Right atrium auricular region (tissue), 2 donors: Measurements from ENCODE around the gene SCN1A. TPM values are rescaled to one million over a fixed set of nuclear protein-coding genes. Genes with fewer than 3 reads are reported as not detected.
"Not testable (repeated sequence)": the region's sequence is repeated elsewhere in the genome, so short reads cannot be mapped to it uniquely, and the experiment has no call there.

Source experiments
- DNase-seq: peaks from one replicate; pipeline ENCODE4 v3.0.0-alpha.2; 2019; ENCODE audit warnings: low spot score
- H3K27ac ChIP-seq, 2 donors: fragments of 200-600 bp; sonication (generic); 1 replicate in 1 of 2; 2 replicates in 1 of 2; pipeline ENCODE4 v1.5.1; 2016 to 2019
- H3K27me3 ChIP-seq, 2 donors: fragments of 200-600 bp; sonication (generic); one replicate each; pipeline versions ENCODE4 v1.5.1 to v1.6.0; 2017 to 2019
- H3K36me3 ChIP-seq: fragments of 200-600 bp; sonication (generic); one replicate; pipeline ENCODE4 v1.5.1; 2016
- H3K4me1 ChIP-seq, 2 donors: fragments of 200-600 bp; sonication (generic); one replicate each; pipeline versions ENCODE4 v1.5.1 to v1.6.0; 2017 to 2019
- H3K4me3 ChIP-seq, 2 donors: fragments of 200-600 bp; sonication (generic); 1 replicate in 1 of 2; 2 replicates in 1 of 2; pipeline ENCODE4 v1.5.1; 2017 to 2019; ENCODE audit warnings: mild to moderate bottlenecking in 1 of 2, moderate library complexity in 1 of 2
- H3K9me3 ChIP-seq, 2 donors: fragments of 200-600 bp; sonication (generic); one replicate each; pipeline ENCODE4 v1.5.1; 2019
- CTCF ChIP-seq, 2 donors: fragments of 200-600 bp; sonication (generic); IDR thresholded peaks; one replicate each; pipeline ENCODE4 v1.5.1; 2019; ENCODE audit warnings: antibody characterized with exemption in 2 of 2
- total RNA-seq, 2 donors: library from RNA; depleted of rRNA; stranded (reverse); fragments of >200 nt; gene quantifications; one replicate each; pipeline ENCODE4 v1.1.0, GENCODE V29; 2016

The SCN1A gene
- total RNA-seq, 2 donors from 2014 or later = 0.44 TPM; not detected in 1

GRCh38 chr2:166011660-166012059, 116.2 kb downstream of the SCN1A start:
- H3K9me3 ChIP-seq = no peaks in the 10 kb centered on the region
- no peak for DNase-seq
- H3K36me3 ChIP-seq = no peaks in the 10 kb centered on the region
- no peak overlapping the region for H3K4me3 ChIP-seq
- no peaks in the 10 kb centered on the region for H3K27me3 ChIP-seq
- TF ChIP-seq CTCF (IDR thresholded peaks at IDR 0.05) = no peak
- H3K27ac ChIP-seq = no peak overlapping the region
- H3K4me1 ChIP-seq = no peaks in the 10 kb centered on the region

GRCh38 chr2:166000401-166000800, 127.4 kb downstream of the SCN1A start:
- Histone ChIP-seq H3K27ac (no peak overlapping the region), H3K9me3 (no peaks in the 10 kb centered on the region), H3K4me1 (no peaks in the 10 kb centered on the region), H3K36me3 (no peaks in the 10 kb centered on the region), H3K4me3 (no peak overlapping the region), H3K27me3 (no peaks in the 10 kb centered on the region)
- DNase-seq = no peak
- TF ChIP-seq CTCF (IDR thresholded peaks at IDR 0.05) = no peak

- Histone ChIP-seq H3K4me3 (no peak overlapping the region), H3K36me3 (no peaks in the 10 kb centered on the region), H3K9me3 (no peaks in the 10 kb centered on the region), H3K27me3 (no peaks in the 10 kb centered on the region), H3K4me1 (no peaks in the 10 kb centered on the region), H3K27ac (no peak overlapping the region)
- no peak for TF ChIP-seq CTCF (IDR thresholded peaks at IDR 0.05)
- DNase-seq = no peak
These were observed 137.0 kb downstream of the SCN1A start for GRCh38 chr2:165990846-165991245.

- no peak for DNase-seq
- Histone ChIP-seq H3K4me1 (no peaks in the 10 kb centered on the region), H3K4me3 (no peak overlapping the region), H3K27me3 (no peaks in the 10 kb centered on the region), H3K36me3 (no peaks in the 10 kb centered on the region), H3K9me3 (no peaks in the 10 kb centered on the region), H3K27ac (no peak overlapping the region)
- TF ChIP-seq CTCF (IDR thresholded peaks at IDR 0.05) = no peak
These were observed 138.0 kb downstream of the SCN1A start for GRCh38 chr2:165989851-165990250.

- Histone ChIP-seq H3K4me1 (no peaks in the 10 kb centered on the region), H3K27ac (no peak overlapping the region), H3K9me3 (no peaks in the 10 kb centered on the region), H3K4me3 (no peak overlapping the region), H3K36me3 (no peaks in the 10 kb centered on the region), H3K27me3 (no peaks in the 10 kb centered on the region)
- DNase-seq = no peak
- no peak for TF ChIP-seq CTCF (IDR thresholded peaks at IDR 0.05)
These were observed 142.7 kb downstream of the SCN1A start for GRCh38 chr2:165985120-165985519.

GRCh38 chr2:165972161-165972560, 155.7 kb downstream of the SCN1A start:
- H3K36me3 ChIP-seq, H3K9me3 ChIP-seq, H3K4me3 ChIP-seq, H3K4me1 ChIP-seq, H3K27me3 ChIP-seq, DNase-seq, H3K27ac ChIP-seq: not testable (repeated sequence)
